ENCODE measurements around the gene TRIM50.
A peak's percentile ranks its signal among the peaks of the same experiment; 100 is the strongest.
"Not testable (repeated sequence)": the region's sequence is repeated elsewhere in the genome, so short reads cannot be mapped to it uniquely, and the experiment has no call there.

TRIM50 gene

DNA sequence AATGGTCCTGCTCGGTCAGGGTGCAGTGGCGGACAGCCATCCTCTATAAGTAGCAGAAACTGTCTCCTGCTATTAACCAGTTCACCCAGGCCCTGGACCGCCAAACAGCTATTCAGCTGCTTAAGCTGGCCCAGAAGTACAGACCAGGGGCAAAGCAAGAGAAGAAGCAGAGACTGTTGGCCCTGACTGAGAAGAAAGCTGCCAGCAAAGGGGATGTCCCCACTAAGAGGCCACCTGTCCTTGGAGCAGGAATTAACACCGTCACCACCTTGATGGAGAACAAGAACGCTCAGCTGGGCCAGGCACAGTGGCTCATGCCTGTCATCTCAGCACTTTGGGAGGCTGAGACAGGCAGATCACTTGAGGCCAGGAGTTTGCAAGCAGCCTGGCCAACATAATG is 13.6 kb downstream of the TRIM50 start:
- DNase-seq (ENCODE audit: low read depth), result no peak

DNA sequence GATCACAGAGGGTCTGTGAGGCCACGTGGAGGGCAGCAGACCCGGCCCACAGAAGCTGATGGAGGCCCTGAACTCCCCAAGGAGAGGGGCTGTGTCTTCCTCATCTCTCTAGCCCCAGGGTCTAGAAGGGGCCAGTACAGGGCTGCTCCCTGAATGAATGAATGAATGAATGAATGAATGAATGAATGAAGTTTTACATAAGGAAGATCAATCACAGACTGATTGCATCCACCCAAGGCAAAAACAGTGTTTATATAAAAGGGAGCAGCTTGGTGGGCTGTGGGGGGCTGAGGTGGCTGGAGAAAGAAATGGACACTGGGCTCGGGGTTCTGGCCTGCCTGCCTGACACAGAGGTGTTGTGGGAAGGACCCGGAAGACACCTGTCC is 14.4 kb downstream of the TRIM50 start:
- no peak for DNase-seq (ENCODE audit: low read depth)

DNA sequence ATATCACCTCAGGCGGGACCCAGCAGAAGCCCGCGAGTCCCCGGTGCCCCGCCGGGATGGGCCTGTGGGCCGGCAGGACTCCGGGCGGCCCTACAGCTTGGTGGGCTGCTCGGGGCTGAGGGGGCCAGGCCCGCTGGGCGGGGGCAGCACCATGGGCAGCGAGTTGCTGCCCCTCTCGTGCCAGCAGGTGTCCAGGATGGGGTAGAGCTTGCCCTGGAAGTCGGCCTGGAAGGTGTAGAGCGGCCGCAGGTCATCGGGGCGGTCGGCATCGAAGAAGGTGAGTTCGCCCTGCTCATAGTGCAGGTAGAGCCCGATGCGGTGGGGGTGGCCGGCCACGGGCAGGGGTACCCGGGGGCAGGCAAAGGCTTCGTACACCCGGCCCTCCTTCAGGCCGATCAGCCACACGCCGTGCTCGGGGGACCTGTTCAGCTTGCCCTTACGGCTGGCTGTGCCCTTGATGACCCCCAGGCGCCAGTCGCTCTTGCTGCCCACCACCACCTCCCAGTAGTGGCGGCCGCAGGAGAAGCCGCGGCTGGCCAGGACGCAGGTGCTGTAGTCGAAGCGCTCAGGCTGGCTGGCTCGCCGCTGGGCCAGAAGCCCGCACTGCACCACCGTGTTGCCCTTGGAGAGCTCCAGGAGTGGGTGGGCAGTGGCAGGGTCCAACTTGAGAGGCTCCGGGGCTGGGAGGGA is 14.9 kb downstream of the TRIM50 start:
- no peak for DNase-seq (ENCODE audit: low read depth)

DNA sequence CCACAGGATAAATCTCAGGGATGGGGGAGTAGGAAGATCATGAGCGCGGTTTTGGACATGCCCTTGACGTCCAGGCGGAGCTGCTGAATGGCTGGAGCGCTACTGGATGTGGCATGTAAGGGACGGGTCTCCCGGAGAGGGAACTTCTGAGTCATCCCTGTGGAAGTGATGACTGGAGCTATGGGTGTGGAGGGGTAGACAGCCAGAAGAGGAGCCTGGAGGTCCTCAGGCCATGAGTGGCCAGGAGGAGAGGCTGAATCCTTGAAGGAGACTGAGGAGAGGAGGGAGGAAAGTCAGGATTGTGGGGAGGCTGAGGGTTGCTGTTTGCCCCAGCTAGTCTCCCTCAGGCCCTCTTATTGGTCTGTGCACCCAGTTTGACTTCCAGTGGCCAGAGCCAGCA is 16.5 kb downstream of the TRIM50 start:
- DNase-seq (ENCODE audit: low read depth), result not testable (repeated sequence)

DNA sequence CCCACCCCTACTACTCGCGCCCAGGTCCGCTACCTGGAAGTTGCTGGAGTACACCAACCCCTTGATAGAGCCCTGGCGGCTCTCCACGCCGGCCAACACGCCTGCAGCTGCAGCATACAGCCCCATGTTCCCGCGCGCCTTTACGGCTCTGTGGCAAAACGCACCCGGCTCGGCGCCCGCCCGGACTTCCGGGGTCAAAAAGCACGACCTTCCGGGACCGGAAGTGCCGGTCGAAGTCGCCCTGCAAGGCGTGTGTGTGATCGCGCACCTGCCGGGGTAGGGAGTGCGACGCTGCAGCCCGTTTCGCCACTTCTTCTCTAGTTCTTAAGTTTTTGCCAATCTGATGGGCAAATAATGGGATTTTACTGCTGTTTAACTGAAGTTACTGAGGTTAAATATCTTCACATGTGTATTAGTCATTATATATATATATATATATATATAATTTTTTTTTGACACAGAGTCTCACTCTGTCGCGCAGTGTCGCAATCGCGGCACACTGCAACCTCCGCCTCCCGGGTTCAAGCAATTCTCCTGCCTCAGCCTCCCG is 19.1 kb downstream of the TRIM50 start, which contains the start of gene NSUN5:
Gene NSUN5 (minus strand): TSS at position 162 of the 550 bp plus-strand sequence. CDS start 36 bp downstream, at position 126.
- peak; percentile 86 for DNase-seq (ENCODE audit: low read depth)

DNA sequence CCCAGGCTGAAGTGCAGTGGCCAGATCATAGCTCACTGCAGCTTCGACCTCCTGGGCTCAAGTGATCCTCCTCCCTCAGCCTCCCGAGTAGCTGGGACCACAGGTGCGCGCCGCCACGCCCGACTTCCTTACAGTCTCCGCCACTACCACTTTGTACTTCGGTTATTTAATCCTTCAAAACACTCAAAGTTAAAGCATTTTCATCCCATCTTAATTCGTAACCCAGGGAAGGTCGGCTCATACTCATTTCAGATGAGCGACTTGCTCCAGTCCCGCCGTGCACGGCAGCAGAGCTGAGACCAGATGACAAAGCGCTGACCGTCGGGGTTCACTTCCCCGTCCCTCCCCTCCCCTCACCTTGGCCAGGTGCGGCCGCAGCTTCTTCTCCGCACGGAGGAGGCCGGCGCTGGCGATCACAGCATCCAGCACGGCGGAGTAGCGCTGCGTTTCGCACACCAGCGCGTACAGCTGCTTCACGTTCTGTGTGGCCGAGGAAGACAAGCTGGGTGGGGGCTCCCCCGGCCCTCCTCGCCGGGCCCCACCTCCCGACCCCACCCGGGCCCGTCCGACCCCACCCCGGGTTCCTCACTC is 19.7 kb downstream of the TRIM50 start:
- DNase-seq (ENCODE audit: low read depth), result no peak

DNA sequence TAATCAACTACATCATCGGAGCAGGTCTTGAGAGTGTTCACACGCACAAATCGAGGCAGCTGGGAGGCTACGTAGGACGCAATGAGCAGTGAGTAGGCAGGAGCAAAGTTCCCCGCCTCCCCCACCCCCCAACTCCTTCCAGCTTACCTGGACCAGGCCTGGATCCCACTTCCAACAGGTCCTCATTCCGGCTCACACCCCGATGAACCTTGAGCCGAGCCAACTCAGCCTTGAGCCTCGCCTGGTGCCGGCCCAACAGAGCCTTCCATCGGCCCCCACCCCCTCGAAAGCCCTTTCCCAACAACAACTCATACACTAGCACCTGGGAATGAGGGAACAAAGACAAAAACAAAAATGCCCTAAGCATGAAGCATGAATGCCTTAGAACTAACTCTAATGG is 20.4 kb downstream of the TRIM50 start:
- DNase-seq (ENCODE audit: low read depth), result no peak

DNA sequence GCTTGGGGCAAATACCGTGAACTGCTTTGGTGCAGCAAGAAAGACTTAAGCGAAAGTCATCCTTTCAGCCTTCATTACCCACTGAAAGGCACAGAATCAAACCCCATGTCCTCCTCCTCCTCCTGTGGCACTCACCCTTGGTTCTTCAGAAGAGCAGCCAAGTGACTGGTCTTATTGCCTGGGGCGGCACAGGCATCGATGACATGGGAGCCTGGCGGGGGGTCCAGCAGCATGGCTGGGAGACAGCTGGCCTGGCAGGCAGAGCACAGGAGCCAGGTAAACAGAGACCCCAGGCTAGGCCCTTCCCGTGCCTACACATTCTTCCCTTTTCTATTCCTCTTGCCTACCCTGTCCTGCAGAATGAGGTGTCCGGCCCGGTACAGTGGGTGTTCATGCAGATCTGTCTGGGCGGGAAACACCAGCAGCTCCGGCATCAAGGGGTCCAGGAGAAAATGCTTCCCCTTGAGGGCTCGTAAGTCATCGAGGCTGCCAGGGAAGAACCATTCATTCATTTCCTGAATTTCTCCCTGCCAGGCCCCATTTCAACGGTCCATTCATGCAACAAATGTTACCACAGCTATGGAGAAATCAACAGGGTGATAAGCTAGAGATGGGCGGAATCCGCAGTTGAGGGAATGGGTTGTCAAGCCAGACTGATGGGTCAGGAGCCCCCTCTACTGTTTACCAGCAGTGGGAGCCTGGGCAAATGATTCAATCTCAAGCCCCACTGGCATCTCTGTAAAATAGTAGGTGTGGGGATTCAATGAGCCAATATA is 23.1 kb downstream of the TRIM50 start:
- DNase-seq (ENCODE audit: low read depth), result not testable (repeated sequence)

DNA sequence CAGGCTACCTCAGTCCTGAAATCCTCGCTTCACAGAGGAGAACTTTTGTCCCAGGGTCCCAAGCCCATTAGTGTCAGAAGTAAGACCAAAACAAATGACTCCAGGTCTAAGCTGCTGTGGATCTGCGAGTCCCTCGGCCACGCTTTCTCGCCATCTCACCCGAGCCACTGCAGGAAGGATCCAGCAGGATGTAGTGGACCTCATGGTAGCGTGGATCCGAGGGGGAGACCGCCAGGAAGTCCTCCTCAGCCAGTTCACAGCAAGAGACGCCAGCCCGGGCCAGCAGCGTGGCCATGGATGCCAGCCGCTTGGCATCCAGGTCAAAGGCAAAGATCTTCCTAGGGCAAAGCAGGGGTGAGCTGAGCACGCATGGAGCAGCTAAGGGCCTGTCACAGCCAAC is 23.8 kb downstream of the TRIM50 start:
- no peak for DNase-seq (ENCODE audit: low read depth)

DNA sequence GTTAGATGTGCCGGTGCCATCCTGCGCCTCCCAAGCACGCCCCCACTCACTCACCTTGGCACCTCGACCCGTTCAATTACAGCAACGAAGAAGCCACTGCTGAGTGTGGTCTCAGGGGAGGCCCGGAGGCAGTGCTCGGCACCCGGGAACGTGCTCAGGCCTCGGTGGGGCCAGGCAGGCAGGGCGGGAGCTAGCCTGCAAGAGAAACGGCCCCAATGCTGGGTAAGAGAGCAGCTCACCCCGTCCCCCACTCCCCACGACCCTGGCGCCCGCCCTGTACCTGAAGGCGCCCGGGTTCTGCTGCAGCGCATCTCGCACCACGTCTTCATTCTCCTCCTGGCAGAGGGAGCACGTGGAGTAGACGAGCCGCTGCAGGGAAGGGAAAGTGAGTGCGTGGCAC is 24.3 kb downstream of the TRIM50 start:
- DNase-seq (ENCODE audit: low read depth), result no peak

DNA sequence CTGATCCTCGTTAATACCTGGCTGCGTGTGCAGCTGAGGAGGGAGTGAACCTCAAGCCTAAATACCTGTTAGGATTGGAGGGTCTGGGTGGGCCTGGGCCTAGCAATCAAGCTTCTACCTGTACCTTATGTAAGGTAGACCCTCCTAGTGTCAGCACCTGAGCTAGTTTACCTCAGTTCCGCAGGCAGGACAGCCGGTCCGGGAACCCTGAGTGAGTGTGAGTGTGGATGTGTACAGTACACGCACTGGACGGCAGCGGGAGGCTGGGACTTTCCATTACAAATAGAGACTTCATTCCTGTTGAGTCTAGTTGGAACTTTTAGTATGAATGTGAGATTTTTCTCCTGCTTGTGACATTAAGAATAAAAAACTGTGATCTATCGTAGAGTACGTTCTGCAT is 25.0 kb downstream of the TRIM50 start:
- DNase-seq (ENCODE audit: low read depth), result not testable (repeated sequence)

DNA sequence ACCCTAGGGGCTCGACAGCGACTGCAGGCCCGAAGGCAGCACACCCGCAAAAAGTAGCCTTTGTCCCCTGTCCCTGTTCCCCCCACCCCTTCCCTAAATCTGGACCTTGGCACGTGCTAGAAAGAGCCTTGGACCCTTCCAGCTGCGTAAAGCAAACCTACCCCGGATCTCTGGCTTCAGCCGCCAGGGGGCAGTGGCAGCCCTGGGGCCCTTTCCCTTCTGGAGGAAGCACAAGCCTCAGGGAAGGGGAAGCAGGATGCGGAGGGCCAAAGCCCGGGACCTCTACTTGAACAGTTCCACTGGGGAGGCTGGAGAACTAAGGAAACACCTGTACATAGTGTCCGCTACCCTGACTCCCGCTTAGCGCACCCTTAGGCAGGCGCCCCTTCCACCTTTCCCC is 26.8 kb downstream of the TRIM50 start:
- not testable (repeated sequence) for DNase-seq (ENCODE audit: low read depth)

DNA sequence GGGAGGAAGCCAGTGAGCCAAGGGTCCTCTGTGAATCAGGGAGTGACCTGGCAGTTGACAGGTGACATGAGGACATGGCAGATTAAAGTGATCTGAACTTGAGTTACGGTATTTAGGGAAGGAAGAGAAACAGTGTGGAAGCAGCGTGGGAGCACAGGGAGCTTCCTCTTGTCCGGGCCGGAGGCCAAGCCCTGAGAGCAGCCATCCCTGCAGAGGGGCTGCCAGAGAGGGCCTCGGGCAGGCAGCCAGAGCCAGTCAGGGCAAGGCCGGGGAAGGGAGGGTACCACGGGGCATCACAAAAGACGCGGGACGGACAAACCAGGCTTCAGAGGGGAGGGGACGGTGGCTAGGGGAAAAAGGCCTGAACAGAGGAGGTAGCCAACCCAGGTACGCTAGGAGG is 28.1 kb downstream of the TRIM50 start:
- DNase-seq (ENCODE audit: low read depth), result not testable (repeated sequence)

DNA sequence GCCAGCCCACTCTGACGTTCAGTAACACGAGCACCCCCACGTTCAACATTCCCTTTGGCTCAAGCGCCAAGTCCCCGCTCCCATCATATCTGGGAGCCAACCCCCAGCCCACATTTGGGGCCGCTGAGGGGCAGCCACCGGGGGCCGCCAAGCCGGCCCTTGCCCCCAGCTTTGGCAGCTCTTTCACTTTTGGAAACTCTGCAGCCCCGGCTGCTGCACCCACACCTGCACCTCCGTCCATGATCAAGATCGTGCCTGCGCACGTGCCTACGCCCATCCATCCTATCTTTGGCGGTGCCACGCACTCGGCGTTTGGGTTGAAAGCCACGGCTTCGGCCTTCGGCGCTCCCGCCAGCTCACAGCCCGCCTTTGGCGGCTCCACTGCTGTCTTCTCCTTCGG is 30.2 kb downstream of the TRIM50 start:
- not testable (repeated sequence) for DNase-seq (ENCODE audit: low read depth)

DNA sequence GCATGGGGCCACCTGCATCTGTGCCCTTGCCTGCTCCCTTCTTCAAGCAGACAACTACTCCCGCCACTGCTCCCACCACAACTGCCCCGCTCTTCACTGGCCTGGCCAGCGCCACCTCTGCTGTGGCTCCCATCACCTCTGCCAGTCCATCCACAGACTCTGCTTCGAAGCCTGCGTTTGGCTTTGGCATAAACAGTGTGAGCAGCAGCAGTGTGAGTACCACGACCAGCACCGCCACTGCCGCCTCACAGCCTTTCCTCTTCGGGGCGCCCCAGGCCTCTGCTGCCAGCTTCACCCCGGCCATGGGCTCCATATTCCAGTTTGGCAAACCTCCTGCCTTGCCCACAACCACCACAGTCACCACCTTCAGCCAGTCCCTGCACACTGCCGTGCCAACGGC is 30.6 kb downstream of the TRIM50 start:
- not testable (repeated sequence) for DNase-seq (ENCODE audit: low read depth)

DNA sequence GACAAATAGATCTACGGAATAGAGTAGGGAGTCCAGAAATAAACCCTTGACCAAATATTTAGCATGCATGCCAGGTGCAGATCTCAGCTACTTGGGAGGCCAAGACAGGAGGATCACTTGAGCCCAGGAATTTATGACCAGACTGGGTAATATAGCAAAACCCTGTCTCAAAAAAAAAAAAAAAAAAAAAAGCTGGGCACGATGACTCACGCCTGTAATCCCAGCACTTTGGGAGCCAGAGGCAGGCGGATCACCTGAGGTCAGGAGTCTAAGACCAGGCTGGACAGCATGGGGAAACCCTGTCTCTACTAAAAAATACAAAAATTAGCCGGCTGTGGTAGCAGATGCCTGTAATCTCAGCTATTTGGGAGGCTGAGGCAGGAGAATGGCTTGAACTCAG is 50.7 kb downstream of the TRIM50 start:
- DNase-seq (ENCODE audit: low read depth), result not testable (repeated sequence)

DNA sequence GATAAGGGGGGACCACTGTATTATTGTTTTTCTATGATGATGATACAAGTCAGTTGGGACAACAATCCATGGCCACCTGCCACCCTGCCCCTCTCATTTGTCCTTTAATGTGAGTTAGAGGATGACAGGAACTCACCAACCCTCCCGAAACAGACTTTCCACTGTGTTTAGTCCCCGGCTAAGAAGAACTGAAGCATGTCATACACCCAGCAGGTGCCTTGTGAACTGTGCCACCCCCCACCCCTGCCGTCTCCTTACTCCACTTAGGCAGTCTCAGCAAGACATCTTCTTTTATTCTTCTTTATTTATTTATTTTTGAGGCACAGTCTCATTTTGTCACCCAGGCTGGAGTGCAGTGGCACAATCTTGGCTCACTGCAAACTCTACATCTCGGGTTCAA is 60.1 kb downstream of the TRIM50 start:
- not testable (repeated sequence) for DNase-seq (ENCODE audit: low read depth)

DNA sequence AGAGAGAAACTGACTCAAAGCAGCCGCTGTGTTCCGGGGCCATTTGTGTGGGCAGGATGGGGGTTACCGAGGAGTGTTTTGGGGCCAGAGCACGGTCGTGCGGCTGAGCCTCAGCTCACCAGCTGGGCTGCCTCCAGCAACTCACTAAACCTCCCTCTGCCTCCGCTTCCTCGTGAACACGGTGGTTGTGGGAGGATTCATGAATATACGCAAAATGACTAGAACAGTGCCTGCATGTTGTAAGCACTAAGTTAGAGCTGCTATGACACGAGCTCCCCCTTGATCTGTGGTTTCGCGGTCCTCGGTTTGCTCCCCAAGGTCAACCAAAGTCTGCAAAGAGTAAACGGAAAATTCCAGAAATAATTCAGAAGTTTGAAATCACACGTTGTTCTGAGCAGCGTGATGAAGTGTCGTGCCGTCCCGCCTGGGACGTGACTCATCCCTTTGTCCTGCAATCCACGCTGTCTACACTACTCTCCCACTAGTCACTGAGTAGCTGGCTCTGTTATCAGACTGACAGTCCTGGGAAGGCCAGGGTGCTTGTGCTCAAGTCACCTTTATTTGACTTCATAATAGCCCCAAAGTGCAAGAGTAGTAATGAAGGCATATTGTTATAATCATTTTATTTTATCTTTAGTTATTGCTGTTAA is 61.0 kb downstream of the TRIM50 start:
- DNase-seq (ENCODE audit: low read depth), result not testable (repeated sequence)

Data from activated gamma-delta T cell treated with anti-CD3 and anti-CD28 coated beads, Interleukin-2, amount 50 U/mL, for 16 hours (primary cell).